Diencephalon (tissue), 1 donor: ENCODE measurements around the gene MLLT6. TPM values are rescaled to one million over a fixed set of nuclear protein-coding genes. Genes with fewer than 3 reads are reported as not detected.

Experiments
- small RNA-seq: library from RNA; depleted of rRNA; stranded (forward); fragments of <200 nt; gene quantifications from one replicate; pipeline ENCODE3, GENCODE V24; 2014
- total RNA-seq: library from RNA; depleted of rRNA; stranded (reverse); fragments of >200 nt; gene quantifications from one replicate; pipeline ENCODE4 v1.2.3, GENCODE V29; 2014

Gene MLLT6
- 27.2 TPM for total RNA-seq

DNA sequence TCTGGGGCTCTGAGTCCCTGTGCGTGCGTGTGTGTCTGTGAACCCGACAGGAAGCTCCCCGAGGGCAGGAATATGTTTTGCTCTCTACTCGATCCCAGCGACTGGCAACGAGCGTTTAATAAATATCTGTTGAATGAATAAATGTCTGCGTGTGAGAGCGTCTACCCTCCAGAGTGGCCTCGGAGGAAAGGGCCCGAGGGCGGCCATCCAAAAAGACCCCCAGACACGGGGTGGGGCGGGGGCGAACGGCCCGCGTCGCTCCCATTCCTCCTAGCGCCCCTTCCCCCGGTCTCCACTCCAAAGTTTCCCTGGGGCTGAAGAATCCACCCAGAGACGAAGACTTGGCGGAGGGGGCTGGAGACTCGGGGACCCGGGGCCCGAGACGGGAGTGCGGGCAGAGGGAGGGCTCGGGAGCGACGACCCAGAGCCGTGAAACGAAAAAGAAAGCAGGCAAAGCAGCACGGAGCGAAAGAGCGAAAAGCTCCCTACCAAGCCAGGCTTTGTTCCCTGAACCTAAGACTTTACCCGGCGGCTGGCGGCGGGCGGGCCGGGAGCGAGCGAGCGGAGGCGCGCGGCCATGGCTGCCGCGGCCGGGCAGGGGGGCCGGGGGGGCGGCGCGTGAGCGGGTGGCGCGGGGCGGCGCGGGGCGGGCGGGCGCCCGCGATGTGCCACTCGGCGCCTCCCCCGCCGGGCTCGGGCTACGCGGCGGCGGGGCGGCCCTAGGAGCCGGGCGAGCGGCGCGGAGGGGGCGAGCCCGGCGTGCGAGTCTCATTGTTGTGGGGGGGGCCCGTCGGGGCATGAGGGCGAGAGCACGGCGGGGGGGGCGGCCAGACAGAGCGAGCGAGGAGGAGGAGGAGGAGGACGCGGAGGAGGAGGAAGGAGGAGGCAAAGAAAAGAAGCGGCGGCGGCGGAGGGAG, at the start of gene MLLT6:
MLLT6 (plus strand) TSS at position 668 of the 917 bp plus-strand sequence. CDS start 360 bp downstream, outside the sequence.

DNA sequence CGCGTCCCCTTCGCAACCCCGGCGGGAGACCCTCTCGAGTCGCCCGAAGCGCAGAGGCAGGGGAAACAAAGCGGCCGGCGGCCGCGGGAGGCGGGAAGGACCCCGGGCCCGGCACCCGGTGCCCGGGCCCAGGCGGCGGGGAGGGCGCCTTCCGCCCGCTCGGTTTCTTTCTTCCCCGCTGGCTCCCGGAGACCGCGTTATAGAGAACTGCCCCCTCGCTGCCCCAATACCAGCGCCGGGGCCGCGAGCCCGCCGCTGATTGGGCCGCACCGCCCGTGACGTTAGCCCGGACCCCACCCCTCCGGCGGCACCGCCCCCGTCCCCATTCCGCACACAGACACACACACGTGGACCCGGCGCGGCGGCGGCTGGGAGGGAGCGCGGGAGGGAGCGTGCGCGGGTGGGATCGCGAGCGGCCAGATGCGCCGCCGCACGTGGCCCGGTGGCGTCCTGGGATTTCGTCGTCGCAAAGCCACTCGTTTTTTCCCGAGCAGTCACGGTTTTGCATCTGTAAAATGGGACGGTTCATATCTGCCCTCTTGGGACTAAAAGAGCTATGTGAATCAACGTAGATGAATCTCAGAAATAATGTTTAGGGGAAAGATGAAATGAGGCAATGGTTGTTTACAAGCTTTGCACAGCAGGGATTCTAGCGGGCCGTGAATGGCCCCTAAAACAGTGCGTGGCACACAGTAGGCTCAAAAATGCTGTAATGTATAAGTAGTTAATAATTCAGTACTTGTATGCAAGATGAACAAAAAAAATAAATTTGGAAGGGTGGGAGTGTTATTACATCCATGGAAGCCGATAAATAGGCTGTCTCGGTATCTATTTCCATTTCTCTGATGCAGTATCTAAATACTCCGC, 30.1 kb upstream of the MLLT6 start, which contains the start of gene EPOP:
EPOP (minus strand) TSS at position 209 of the 867 bp plus-strand sequence. CDS start 462 bp downstream, outside the sequence.

DNA sequence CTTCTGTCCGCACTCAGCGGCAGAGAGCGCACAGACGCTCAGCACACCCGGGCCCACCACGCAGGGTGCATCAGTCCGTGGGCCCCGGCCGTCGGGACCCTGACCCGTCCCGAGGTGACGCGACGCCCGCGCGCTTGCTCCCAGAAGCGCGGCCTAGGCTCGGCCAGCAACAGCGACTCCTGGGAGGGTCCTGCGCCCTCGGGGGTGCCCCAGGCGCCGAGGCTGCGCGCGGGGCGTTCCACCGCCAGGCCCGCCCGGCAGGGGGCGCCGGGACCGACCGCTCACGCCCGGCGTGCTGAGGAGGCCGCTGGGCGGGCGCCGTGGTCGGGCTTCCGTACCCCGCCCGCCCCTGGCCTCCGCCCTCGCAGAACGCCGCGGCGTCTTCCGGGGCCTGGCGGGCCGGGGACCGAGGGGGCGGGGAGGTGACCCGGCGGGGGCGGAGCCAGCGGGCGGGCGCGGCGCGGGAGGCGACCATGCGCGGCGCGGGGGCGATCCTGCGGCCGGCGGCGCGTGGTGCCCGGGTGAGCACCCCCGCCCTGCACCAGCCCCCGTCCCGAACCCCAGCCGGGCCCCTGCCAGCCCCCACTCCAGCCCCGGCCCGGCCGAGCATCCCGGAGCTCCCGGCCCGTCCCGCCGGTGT, 24.9 kb downstream of the MLLT6 start, which contains the start of gene CISD3:
CISD3 (plus strand) TSS at position 456 of the 640 bp plus-strand sequence; CDS start at position 474, 18 bp downstream.

DNA sequence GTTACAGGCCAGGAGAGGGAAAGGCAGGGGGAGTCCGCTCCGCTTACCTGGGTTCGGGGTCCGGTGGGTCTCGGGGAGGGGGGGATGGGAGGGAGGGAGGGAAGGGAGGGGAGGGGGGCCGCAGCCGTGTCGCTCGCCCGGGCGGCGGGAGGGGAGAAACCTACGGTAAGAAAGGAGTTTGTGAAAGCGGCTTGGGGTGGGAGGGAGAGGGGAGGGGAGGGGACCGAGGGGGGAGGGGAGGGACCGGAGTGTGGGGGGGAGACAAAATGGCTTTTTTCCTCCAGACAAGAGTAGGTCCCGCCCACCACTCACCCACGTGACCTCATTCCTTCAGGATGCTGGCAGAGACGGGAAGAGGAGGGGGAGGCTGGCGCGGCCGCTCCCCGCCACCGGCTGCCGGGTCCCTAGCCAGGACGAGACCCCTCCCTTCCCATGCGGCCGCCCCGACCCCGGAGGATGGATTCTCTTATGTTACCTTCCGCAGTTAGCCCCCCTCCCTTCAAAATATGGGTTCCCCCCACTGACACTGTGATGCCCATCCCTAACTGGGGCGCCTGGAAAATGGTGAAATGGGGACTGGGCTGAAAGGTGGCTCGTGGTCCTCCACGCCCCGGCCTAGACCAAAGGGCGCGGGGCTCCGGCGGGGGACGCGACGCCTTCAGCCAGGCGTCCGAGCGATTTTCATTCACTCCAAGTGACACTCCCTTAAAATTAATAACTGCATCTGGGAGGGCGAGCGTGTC, 43.2 kb downstream of the MLLT6 start, which contains the start of gene PCGF2:
PCGF2 (minus strand) TSS at position 188 of the 743 bp plus-strand sequence. CDS start 7,934 bp downstream, outside the sequence.

DNA sequence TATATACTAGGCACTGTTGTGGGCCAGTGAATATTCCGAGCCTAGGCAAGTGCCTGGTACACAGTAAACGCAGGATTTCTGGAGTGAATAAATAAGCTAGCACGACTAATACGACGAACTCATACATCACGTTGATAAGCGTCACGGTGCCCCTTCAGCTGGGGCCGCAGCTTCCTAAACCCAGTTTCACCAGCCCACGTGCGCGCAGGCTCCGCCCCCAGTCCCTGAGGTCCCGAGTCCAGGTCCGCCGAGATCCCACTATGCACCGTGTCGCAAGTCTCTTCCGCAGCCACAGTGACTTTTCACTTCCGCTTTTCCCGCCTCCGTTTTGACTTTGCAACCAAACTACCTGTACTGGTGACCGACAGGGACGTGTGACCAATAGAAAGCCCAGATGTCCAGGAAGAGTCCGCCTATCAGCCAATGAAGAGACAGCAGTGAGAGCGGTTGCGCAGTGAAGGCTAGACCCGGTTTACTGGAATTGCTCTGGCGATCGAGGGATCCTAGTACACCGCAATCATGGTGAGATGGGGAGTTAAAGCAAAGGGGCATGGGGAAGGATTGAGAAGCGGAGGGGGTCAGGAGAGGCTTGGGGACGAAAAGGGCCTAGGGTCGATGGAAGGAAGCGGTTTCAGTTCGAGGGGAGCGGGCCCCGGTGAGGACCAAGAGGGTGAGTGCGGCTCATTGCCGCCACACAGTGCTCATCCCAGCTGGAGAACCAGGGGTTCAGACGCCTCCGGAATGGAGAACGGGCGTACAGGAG, 47.4 kb downstream of the MLLT6 start, which contains the start of gene PSMB3:
PSMB3 (plus strand) TSS at position 434 of the 763 bp plus-strand sequence; CDS start at position 520, 86 bp downstream.

Small RNA genes within 50 kb of the gene (small RNA-seq; reads per million reads assigned to genes)
- gene MIR4726 (not detected), gene MIR4734 (not detected), gene RNA5SP440 (0.90 reads per million, percentile 75 among the genes with 10 or more reads in this experiment), gene RNU6-866P (not detected)

Other genes with a start within 250 kb of the MLLT6 start
- 33.7 TPM for gene SRCIN1, start 99.3 kb upstream of the MLLT6 start, total RNA-seq
- 0.92 TPM for gene EPOP, start 30.3 kb upstream of the MLLT6 start, total RNA-seq
- 3.0 TPM for gene CISD3, start 25.1 kb downstream of the MLLT6 start, total RNA-seq
- gene PCGF2, start 43.1 kb downstream of the MLLT6 start, total RNA-seq: 7.2 TPM
- 160 TPM for gene PSMB3, start 47.5 kb downstream of the MLLT6 start, total RNA-seq
- 234 TPM for gene PIP4K2B, start 94.3 kb downstream of the MLLT6 start, total RNA-seq
- gene CWC25, start 120.0 kb downstream of the MLLT6 start, total RNA-seq: 10.6 TPM
- 1,193 TPM for gene RPL23, start 148.4 kb downstream of the MLLT6 start, total RNA-seq
- 80.7 TPM for gene LASP1, start 164.8 kb downstream of the MLLT6 start, total RNA-seq